DND-41 (cell line): ENCODE measurements around the gene TMOD2.

Experiments
- ATAC-seq: fragments of 200-7000 bp; cut with Tn5 transposase; 3 replicates; pipeline ENCODE4 v1.9.1; 2021; ENCODE audit warnings: low read depth; ENCODE audit not compliant: insufficient read depth
- DNase-seq: peaks from one replicate; pipeline ENCODE4 v3.0.0-alpha.2; 2020
- H2AFZ ChIP-seq: 2 replicates; pipeline ENCODE4 v1.6.0; 2012; ENCODE audit warnings: low read depth, low read length
- H3K27ac ChIP-seq: 2 replicates; pipeline ENCODE4 v1.5.1; 2012; ENCODE audit warnings: low read length, inconsistent platforms
- H3K27me3 ChIP-seq: fragments of 200-600 bp; sonication (generic); 2 replicates; pipeline ENCODE4 v1.6.0; 2012; ENCODE audit warnings: low read length, mild to moderate bottlenecking, inconsistent platforms; ENCODE audit not compliant: insufficient read depth, poor library complexity
- H3K36me3 ChIP-seq: 2 replicates; pipeline ENCODE4 v1.5.1; 2012; ENCODE audit warnings: low read length, inconsistent platforms; ENCODE audit not compliant: insufficient read depth
- H3K4me1 ChIP-seq: 2 replicates; pipeline ENCODE4 v1.5.1; 2012; ENCODE audit warnings: mild to moderate bottlenecking, low read length; ENCODE audit not compliant: insufficient read depth
- H3K4me2 ChIP-seq: 2 replicates; pipeline ENCODE4 v1.6.0; 2012; ENCODE audit warnings: mild to moderate bottlenecking, moderate library complexity, low read length, inconsistent platforms; ENCODE audit not compliant: insufficient read depth
- H3K4me3 ChIP-seq, 2 experiments: fragments of 200-600 bp in 1 of 2; shearing (Covaris generic) in 1 of 2; 2 replicates each; pipeline ENCODE4 v1.5.1; 2012 to 2016; ENCODE audit warnings: inconsistent platforms in 2 of 2, low read length in 2 of 2, mild to moderate bottlenecking in 2 of 2, low read depth in 1 of 2, moderate library complexity in 1 of 2
- H3K79me2 ChIP-seq: 2 replicates; pipeline ENCODE4 v1.6.0; 2012; ENCODE audit warnings: low read length, inconsistent platforms; ENCODE audit not compliant: insufficient read depth
- H3K9ac ChIP-seq: 2 replicates; pipeline ENCODE4 v1.6.0; 2012; ENCODE audit warnings: low read depth, mild to moderate bottlenecking, inconsistent platforms, low read length, moderate library complexity
- H3K9me3 ChIP-seq: 2 replicates; pipeline ENCODE4 v1.5.1; 2012; ENCODE audit warnings: low read length, moderate library complexity, mild to moderate bottlenecking, inconsistent platforms; ENCODE audit not compliant: insufficient read depth, severe bottlenecking
- H4K20me1 ChIP-seq: 2 replicates; pipeline ENCODE4 v1.6.0; 2012; ENCODE audit warnings: low read length; ENCODE audit not compliant: insufficient read depth
- EZH2 ChIP-seq: IDR thresholded peaks from 3 replicates; pipeline ENCODE4 v1.6.1; 2012; ENCODE audit warnings: borderline replicate concordance, low read depth, mild to moderate bottlenecking, moderate library complexity, low read length, inconsistent platforms; ENCODE audit not compliant: severe bottlenecking
- TF ChIP-seq, protein P1 (sequence below): IDR thresholded peaks from 2 replicates; pipeline ENCODE4 v1.5.1; 2012; ENCODE audit warnings: borderline replicate concordance, low read length, moderate library complexity, mild to moderate bottlenecking; ENCODE audit not compliant: poor library complexity, severe bottlenecking; ENCODE audit errors: extremely low read depth

The TMOD2 gene

DNA sequence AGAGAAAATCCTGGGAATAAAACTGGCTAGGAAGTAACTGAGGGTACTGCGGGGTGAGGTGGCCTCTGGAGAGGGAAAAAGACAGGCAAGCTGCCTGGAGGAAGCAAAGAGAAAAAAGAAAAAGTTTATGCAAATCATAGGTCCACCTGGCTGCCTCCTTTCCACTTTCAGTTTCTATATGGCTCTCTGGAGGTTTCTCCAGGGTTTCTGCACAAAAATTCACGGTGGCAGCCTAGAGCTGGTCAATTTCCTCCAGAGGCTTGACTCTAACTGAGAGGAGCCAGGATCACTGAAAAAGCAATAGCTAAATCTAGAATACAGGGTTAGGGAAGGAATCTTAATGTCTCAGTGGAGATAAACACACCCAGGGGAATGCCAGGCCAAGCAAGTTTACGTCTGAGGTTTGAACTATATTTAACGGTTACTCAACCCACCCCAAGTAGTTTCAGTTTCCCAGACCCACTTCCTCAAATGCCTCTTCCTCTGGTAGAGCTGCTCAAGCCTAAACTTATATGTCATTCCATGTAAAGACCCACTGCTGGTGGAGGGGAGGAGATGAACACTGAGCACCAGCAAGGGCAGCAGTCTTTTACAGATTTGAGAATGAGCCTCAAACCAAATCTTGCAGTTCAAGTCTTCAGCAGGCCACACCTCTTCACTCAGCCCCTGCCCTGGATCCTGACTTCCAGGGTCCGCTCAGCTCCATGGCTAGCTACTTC lies 19.7 kb upstream of the TMOD2 start:
- H3K9ac ChIP-seq = peak overlapping the region; percentile 53
- H3K27ac ChIP-seq = peak overlapping the region; percentile 91
- H4K20me1 ChIP-seq = peaks cover 10% of the 10 kb centered on the region; the same call in 1 of the 2 replicates
- no peak for TF ChIP-seq EZH2
- TF ChIP-seq, protein P1, sequence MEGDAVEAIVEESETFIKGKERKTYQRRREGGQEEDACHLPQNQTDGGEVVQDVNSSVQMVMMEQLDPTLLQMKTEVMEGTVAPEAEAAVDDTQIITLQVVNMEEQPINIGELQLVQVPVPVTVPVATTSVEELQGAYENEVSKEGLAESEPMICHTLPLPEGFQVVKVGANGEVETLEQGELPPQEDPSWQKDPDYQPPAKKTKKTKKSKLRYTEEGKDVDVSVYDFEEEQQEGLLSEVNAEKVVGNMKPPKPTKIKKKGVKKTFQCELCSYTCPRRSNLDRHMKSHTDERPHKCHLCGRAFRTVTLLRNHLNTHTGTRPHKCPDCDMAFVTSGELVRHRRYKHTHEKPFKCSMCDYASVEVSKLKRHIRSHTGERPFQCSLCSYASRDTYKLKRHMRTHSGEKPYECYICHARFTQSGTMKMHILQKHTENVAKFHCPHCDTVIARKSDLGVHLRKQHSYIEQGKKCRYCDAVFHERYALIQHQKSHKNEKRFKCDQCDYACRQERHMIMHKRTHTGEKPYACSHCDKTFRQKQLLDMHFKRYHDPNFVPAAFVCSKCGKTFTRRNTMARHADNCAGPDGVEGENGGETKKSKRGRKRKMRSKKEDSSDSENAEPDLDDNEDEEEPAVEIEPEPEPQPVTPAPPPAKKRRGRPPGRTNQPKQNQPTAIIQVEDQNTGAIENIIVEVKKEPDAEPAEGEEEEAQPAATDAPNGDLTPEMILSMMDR = no peak
- H3K9me3 ChIP-seq = no peaks in the 10 kb centered on the region
- H3K4me3 ChIP-seq = peak overlapping the region; percentile 13 to 62; a peak in 3 of 4 replicates
- peaks cover 4% of the 10 kb centered on the region for H3K36me3 ChIP-seq
- H3K27me3 ChIP-seq = no peaks in the 10 kb centered on the region
- DNase-seq = peak; percentile 67
- H3K79me2 ChIP-seq = peaks cover 83% of the 10 kb centered on the region
- peak overlapping the region; percentile 73 for H2AFZ ChIP-seq
- peaks cover 68% of the 10 kb centered on the region for H3K4me1 ChIP-seq
- ATAC-seq = peak; percentile 79
- H3K4me2 ChIP-seq = peak overlapping the region; percentile 92

DNA sequence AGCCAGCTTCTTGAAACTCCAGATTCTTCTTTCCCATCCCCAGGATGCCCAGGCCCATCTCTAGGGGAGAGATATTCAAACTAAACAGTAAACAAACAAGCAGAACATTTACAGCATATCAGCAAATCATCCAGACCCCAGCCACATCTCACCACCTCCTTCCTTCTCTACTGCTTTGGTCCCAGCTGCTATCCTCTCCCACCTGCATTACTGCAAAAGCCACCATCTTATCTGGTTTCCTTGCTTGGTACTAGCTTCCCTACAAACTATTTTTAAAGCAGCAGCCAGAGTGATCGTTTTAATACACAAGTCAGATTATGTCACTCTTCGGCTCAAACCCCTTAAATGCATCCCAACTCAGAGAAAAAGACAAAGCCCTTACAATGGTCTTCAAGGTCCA lies 18.8 kb upstream of the TMOD2 start:
- H4K20me1 ChIP-seq = 0 out of 2 replicates have a peak, but pooled peaks cover 4% of the 10 kb centered on the region
- peak overlapping the region; percentile 92 for H3K4me2 ChIP-seq
- peaks cover 70% of the 10 kb centered on the region for H3K4me1 ChIP-seq
- TF ChIP-seq EZH2 = no peak
- TF ChIP-seq, protein P1 = no peak
- H2AFZ ChIP-seq = peak overlapping the region; percentile 73; the same call in 1 of the 2 replicates
- H3K4me3 ChIP-seq = peak overlapping the region in 1 of 2 experiments; percentile 62; a peak in 1 of 4 replicates
- DNase-seq (peak; percentile 32), ATAC-seq (no peak)
- no peaks in the 10 kb centered on the region for H3K27me3 ChIP-seq
- no peaks in the 10 kb centered on the region for H3K9me3 ChIP-seq
- peaks cover 81% of the 10 kb centered on the region for H3K79me2 ChIP-seq
- H3K9ac ChIP-seq = peak overlapping the region; percentile 53
- peak overlapping the region; percentile 91 for H3K27ac ChIP-seq
- peaks cover 4% of the 10 kb centered on the region for H3K36me3 ChIP-seq

DNA sequence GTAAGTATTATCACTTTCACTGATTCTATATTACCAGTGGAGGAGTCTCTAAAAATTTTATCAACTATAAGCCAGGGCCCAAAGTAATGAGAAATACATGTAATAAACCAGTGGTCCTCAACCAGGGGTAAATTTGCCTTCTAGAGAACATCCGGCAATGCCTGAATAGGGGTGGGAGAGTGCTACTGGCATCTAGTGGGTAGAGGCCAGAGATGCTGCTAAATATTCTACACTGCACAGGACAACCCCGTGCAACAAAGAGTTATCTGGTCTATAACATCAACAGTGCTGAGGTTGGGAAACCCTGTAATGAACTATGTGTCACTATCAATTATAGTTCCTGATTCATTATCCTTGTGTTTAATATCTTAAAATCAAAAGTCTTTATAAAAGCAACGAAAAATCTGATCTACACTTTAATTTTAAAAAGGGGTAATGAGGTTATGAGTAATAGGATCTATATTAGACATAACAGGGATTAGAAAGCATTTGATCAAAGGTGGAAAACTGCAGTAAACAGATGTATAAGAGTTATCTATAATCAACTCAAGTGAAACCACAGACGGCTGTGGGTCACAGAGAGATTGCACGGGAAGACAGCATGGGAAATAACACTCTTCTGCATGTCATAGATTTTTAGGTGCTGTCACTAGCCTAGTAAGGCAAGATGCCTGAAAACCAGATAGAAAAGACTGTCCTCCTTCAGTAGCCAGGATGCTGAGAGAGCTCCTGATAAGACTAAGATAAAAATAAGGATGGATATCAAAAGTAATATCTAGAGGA lies 16.0 kb upstream of the TMOD2 start:
- H3K4me2 ChIP-seq = peak overlapping the region; percentile 89
- TF ChIP-seq, protein P1 = peak; percentile 63
- TF ChIP-seq EZH2 = no peak
- H3K27ac ChIP-seq = peak overlapping the region; percentile 89
- H3K79me2 ChIP-seq = peaks cover 63% of the 10 kb centered on the region
- no peaks in the 10 kb centered on the region for H3K36me3 ChIP-seq
- ATAC-seq (peak; percentile 42), DNase-seq (peak; percentile 52)
- 0 out of 2 replicates have a peak, but pooled peaks cover 2% of the 10 kb centered on the region for H4K20me1 ChIP-seq
- peak overlapping the region in 1 of 2 experiments; percentile 70; a peak in 2 of 4 replicates for H3K4me3 ChIP-seq
- no peaks in the 10 kb centered on the region for H3K27me3 ChIP-seq
- H2AFZ ChIP-seq = no peak overlapping the region
- no peaks in the 10 kb centered on the region for H3K9me3 ChIP-seq
- H3K9ac ChIP-seq = peak overlapping the region; percentile 90
- peaks cover 76% of the 10 kb centered on the region for H3K4me1 ChIP-seq
